ENCODE data around the gene FKBP4.

The FKBP4 gene

DNA sequence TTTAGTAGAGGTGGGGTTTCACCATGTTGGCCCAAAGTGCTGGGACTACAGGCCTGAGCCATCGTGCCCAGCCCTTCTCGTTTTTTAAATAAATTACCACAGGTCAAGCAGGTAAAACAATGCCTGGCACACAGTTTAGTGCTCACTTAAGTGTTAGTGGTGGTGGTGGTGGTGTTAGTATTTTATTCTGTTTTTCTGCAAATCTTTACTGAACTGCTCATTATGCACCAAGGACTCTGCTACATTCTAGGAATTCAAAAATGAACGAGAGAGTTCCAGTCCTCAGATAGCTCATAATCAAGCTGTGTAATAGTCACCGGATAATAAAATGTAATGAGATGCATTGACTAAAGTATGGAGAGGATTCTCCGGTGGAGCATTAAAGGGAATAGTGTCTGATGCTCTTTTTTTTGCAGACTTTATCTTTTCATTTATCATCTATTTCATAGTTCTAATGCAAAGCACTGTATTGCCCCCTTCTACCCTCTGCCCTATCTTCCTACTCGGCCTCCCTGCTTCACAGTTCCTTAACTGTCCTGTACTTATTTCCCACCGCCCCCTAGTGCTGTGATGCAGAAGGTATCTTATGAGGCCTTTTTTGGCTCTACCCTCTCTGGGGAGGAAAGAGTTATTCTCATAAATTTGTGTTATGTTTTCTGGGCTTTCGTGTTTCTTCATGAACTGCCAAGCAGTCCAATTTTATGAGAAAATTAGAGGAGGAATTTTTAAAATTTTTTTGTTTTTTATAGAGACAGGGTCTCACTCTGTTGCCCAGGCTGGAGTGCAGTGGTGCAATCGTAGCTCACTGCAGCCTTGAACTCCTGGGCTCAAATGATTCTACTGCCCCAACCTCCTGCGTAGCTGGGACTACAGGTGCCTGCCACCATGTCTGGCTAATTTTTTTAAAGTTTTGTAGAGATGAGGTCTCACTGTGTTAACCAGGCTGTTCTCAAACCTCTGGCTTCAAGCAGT is 18.7 kb downstream of the FKBP4 start:
- no peak for DNase-seq

DNA sequence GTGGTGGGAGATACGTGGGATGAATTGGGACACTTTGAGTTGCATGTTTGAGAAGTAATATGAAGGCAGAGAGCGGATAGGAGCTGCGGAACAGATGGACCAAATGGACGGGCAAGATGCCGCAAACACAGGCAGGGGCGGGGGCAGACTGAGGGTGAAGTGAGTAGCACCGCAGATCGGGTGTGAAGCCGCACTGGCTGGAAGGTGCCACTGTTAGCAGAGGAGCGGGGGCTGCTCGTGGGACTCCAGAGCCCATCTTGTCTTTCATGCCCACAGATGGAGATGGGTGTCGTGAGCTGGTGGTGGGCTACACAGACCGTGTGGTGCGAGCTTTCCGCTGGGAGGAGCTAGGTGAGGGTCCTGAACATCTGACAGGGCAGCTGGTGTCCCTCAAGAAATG is 25.0 kb downstream of the FKBP4 start:
- DNase-seq, result no peak

DNA sequence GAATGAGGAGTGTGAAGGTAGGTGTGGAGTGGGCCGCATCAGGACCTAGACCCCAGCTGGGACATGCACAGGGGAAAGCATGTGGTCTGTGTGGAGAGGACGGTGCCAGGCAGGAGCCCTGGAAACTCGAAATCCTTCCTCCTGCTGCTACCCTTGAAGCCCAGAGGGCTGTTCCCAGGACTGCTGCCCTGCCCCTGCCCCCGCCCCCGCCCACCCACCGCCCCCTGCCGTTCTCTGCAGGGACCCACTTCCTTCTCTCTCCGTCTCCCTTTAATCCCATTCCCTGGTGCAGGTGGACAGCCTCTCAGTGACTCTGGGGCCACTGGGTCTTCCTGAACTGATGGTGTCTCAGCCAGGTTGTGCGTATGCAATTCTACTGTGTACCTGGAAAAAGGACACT is 25.7 kb downstream of the FKBP4 start:
- DNase-seq, result no peak

DNA sequence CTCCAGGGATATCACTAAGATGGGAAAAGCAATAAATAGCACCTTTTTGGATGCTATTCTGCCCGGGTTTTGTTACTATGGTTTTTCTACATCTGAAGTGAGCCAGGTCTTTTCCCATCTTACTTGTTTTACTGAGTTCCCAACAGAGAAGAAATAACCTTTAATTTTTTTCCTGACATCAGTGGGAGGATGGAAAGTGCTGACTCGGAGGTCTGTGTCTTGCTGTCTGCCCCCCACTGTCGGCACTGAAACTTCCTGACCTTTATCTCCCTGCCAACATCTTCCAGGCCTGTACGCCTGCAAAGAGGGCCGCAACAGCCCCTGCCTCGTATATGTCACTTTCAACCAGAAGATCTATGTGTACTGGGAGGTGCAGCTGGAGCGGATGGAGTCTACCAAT is 28.7 kb downstream of the FKBP4 start:
- no peak for DNase-seq

DNA sequence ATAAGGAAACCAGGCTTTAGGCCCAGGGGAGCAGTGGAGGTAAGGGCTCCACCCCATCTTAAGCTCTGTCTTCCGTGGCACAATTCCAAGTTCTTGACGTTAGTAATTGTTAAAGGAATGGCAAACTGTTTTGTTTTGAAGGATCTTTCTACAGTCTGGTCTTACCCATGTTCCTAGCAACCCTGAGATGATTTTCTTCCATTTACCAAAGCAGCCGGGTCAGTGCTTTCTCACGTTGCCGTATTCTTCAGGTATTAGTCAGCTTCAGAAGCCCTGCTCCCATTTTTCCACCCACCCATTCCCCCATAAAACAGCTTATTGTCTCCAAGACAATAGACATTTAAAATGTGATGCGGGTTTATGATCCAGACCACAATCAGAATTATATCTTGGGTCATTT is 29.8 kb downstream of the FKBP4 start:
- no peak for DNase-seq

DNA sequence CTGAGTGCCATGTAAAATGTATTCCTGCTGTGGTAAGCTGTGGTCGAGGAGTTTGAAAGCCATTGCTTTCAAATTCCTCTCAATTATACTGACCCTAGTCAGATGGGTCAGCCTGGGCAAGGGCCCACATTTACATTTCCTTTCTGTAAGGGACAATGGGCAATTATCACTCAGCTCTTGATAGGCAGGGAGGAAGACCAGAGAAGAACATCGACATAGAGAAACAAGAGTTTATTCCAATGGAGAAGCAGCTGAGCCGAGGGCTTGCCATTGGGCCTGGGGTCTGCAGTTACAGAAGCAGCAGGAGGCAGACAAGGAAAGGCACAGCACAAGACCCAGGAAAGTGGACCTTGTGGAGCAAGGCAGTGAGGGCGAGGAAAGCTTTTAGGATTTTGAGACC is 30.4 kb downstream of the FKBP4 start:
- DNase-seq, result no peak

DNA sequence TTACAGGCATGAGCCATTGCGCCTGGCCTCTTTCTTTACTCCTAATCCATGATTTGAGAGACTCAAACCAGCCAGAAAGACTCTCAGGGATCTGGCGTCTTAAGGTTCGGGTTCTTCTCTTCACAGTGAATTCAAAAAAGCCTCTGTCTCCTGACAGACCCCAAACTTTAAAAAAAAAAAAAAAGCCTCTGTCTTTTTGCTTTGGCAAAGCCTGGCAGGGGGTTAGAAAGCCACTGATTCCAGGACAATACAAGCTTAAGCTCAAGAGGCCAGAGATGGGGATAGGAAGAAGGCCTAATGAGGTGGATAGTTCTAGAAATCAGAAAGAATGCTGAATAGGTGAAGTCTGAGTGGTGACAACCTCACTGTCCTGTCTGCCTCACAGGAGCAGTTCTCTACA is 31.3 kb downstream of the FKBP4 start:
- no peak for DNase-seq

DNA sequence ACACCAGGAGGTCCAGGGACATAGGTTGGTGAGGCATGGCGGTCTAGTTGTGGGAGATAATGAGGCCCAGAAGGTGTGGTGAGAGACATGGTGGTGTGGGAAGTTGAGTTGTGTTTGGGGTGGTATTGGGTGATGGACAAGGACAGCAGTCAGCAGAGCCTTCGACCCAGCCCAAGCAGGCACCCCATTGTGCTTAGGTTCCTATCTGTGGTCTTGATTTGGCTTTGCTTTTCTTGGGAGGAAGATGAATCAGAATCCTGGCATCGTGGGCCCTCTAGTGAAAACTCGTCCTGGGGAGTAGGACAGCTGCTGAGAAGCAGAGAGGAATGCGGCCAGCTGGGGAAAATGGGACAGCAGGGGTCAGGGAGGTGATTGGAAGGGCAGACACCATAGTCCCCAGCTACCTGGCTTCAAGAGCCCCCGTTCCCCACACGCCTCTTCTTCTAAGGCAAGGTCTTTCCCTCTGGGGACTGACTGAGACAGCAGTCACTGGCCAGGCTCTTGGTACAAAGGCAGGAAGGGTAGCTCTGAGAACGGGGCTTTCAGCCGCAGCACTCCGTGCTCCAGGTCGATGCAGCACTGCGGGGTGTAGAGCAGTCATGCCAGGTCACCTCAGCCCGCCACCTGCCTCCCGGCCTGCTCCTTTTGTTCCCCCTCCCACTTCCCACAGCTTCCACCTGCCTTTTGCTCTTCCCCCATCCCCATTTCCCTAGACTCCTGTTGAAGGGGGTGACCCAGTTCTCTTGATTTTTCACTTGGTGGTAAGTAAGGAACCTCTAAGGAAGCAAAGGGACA is 32.1 kb downstream of the FKBP4 start:
- no peak for DNase-seq

DNA sequence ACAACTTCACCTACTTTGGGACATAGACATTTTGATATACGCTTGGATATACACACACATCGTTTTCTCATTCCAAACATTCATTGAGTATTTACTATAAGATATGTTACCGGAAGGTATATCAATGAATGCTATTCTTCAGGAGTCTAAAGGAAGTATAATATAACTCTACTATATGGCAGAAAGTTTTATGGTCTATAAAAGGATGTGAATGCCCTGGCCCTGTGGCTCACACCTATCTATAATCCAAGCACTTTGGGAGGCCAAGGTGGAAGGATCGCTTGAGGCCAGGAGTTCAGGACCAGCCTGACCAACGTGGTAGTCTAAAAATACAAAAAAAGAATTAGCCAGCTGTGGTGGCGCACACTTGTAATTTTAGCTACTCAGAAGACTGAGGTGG is 34.5 kb downstream of the FKBP4 start:
- DNase-seq, result no peak

DNA sequence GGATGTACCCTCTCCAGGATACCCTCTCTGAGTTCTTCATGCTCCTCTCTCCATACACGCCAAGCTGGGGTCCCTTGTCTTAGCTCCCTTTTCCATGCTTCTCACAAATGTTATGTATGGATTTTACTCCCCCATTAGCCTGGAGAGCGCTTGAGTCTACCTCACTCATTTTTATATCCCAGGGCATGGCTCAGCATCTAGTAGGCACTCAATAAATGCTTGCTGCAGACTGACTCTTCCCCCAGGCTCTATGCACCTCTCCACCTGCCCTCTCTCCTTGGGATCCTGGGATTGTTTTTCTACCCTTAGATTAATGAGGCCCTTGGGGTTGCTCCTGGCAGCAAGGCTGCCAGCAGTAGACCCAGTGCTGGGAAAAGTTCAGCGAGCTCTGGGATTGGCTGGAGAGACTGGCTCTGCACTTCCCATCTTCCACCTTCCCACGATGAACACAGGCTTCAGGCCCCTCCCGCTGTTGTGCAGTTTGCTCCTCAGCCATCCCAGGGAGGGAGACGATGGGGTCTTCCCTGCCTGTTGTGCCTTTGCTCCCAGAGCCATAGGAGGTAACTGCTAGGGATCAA is 37.9 kb downstream of the FKBP4 start:
- DNase-seq, result no peak

DNA sequence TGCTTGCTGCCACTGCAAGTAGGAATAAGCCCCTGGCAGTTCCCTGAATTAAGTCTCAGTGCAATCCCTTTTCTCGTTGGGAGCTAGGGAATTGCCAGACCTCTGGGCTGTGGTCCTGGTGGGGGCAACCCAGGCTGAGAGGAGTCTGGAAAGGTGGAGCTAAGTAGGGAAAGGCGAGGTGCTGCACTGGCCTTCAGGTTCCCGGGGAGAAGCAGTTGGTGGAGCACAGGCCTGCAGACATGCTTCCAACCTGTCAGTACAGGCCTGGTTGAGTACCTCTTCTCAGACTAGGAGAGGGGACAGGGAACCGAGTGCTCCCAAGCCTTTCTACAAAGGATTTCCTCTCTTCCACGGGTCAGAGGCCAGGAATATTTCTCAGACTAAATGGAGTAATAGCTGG is 38.6 kb downstream of the FKBP4 start:
- DNase-seq, result no peak

DNA sequence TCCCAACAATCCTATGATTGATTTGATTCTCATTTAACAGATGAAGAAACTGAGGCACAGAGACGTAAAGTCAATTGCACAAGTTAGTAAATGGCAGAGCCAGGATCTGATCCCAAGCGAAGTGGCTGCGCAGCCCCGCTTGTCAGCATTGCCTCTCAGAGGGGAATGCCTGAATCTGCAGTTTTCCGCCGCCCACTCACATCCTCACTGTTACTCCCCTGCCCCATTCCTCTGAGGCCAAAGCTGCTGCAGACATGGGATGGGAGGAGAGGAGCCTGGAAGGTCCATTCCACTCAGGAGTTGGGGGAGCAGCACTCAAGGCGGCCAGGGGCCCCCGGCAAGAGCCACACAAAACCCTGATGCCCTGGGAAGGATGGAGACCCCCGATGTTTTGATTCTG is 39.0 kb downstream of the FKBP4 start:
- no peak for DNase-seq

DNA sequence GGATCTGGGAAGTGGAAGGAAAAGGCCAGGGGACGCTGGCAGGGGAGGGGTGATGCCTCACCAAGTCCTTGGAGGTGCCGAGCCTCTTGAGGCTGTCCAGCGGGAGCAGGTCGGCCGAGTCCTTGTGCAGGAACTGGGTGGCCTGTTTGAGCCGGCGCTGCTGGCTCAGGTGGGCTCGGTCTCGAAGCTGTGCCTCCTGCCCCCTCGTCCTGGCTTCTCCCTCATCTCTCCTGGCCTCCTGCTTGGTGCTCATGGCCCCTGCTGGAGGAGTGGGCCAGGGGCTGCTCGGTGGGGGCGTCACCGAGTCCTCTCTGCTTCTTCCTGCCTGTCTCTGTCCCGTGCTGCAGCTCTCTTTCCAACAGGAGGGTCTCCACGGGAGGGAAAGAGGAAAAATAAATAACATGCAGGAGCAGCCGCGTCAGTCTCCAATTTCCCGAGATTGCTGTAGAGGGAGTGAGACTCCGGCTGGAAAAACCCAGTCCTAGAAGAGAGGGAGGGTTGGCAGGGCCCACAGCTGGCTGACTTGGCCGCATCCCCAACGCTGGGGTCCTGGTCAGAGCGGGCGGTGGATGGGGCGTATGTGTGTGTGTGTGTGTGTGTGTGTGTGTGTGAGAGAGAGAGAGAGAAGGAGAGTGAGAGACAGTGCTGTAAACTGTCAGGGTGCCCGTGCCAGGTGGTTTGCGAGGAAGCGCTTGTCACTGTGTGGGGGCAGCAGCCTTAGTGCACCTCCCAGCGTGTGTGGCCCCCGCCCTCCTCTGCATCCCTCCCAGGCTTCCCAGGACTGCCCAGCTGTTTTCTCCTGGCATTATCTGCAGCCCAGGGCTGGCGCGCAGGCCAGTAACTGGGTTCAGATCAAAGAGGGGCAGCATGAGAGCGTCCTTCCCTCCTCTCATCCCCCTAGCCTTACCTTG is 40.1 kb downstream of the FKBP4 start, which contains the start of gene NRIP2:
NRIP2 (minus strand) TSS at position 455 of the 911 bp plus-strand sequence; CDS start at position 403, 52 bp downstream.
- DNase-seq, result peak; percentile 25

DNA sequence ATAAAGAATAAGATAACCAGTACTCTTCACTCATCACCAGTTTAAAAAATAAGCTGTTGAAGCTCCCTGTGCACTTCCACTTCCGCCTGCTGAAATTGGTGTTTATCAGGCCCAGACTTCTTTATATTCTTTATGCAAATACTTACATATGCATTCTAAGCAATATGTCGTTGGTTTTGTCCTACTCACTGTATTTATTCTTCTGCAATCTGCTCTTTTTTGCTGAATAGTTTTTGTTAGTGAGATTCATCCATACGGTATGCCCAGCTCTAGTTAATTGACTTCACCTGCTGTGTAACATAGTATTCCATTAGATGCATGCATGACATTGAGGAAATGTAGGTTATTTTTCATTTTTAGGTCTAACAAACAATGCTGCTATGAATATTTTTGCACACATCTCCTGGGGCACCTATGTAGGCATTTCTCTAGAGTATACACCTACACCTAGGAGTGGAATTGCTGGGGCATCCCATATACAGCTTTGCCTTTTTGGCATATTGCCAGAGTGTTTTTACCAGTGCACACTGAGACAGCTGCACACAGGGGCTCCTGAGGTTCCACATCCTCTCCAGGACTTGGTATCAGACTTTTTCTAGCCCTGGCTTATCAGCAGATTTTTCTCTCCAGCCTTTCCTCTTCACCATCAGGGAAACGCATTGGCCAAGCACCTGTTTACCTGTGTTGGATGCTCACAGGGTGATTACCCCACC is 41.1 kb downstream of the FKBP4 start:
- no peak for DNase-seq

DNA sequence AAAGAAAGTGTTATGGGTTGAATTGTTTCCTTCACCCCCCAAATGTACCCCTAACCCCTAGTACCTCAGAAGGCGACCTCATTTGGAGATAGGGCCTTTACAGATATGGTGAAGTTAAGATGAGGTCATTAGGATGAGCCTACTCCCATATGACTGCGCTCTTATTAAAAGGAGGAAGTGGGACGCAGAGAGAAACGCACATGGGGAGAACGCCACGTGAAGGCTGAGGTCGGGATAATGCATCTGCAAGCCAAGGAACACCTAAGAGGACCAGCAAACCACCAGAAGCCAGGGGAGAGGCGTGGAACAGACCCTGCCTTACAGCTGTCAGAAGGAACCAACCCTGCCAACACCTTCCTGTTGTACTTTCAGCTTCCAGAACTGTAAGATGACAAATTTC is 41.8 kb downstream of the FKBP4 start:
- no peak for DNase-seq

DNA sequence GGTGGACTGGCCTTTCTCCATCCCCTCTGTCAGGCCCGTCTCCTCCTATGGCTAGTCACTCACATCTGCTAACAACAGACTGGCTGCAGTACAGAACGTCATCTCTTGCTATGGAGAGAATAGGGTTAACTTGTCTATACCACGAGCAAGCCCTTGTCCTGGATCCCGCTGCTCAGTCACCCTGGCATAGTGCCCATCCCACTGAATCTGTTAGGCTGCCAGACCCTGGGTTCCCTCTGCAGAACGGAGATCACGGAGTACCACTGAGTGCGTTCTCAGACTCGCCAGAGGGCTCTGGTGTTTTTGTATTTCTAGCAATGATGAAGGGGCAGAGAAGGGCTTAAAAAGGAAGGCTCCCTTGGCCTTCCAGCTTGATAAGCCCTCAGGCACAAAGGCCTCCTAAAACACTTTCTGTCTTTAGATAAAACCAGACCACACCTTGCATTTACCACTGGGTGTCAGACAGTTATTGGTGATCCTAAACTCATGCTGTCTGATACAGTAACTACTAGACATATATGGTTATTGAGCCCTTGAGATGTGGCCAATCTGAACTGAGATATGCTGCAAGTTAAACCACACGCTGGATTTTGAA is 46.4 kb downstream of the FKBP4 start:
- DNase-seq, result no peak

DNA sequence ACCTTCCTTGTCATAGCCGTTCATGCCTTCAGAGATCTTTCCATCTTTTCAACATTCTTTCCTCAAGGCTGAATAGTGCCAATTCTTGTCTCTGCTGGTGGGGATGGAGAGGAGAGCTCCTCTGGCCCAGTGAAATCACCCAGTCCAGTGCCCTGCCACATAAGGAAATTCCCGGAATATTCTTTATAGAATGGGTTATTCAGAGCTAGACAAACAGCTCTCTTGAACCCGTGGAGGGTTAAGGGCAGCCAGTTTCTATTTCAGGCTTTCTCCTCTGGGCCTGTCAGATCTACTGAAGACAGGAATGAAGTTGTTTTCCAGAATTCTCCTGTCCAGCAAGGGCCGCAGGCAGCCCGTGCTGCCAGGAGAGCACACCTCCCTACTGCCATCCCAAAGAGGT is 48.2 kb downstream of the FKBP4 start:
- no peak for DNase-seq

DNA sequence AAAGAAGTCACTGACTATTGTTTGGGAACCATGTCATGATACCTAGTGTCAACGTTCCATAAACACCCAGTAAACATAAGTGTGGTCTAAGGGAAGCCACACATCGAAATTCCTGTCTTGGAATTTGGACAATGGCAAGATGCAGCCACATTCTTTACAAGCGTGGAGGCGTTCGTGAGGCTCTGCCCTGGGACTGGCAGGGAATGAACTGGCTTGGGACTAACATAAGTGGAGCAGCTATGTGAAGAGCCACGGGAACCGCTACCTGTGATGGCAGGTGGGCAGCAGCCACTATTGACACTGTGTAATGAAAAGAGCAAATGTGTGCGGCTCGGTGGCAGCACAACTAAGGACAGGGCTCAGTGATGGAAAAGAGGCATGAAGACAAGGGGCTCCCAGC is 50.0 kb downstream of the FKBP4 start:
- no peak for DNase-seq

DNA sequence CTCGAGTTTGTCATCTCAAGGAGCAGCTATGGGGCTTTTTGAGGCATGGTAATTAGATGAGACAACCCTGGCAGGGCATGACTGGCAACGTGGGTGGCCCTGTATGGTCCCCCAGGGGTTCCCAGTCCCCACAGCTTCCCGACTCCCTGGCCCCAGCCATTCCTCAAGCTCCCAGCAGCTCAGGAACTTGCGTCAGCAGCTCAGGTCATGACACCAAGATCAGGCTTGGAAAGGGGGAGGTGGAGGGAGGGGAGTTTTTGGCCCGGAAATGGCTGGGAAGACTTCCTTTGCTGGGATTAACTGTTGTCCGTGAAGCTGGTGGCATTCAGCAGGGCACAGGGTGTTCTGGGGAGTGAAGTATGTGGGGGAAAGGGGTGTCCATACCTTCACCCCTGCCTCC is 50.5 kb downstream of the FKBP4 start:
- DNase-seq, result no peak

DNA sequence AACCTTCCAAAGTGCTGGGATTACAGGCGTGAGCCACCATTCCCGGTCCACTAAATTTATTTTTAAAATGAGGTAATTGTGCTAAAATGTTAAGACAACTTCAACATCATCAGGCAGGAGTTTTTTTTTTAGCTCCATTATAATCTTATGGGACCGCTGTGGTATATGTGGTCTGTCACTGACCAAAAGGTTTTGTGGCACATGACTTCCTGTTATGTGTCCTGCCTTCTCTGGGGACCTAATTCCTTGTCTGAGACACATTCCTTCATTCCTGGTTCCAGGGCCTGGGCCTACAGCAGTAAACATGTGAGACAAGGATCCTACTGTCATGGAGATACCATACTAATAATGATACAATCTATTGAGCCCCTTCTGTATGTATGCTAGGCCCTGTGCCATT is 57.2 kb downstream of the FKBP4 start:
- DNase-seq, result no peak

DNA sequence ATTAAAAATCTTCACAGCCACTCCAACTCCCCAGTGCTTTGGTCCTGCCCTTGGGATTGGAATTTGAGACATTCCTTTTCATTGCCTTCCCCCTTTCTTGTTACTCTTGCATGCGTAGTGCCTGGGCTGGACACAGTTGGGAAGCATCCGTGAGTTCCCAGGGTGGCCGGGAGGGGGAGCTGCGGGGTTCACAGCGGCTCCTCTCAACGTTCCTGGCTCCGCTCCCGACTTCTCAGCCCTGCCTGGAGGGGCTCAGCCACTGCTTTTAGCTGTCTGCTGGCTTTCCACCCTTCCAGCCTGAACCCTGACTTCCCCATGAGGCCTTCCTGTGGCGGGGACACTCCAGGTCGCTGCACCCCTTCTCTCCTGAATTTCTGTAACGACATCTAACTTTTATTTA is 58.9 kb downstream of the FKBP4 start:
- peak; percentile 44 for DNase-seq
